Measurements from ENCODE around the gene C1GALT1. TPM values are rescaled to one million over a fixed set of nuclear protein-coding genes. Genes with fewer than 3 reads are reported as not detected.
"Not testable (repeated sequence)": the region's sequence is repeated elsewhere in the genome, so short reads cannot be mapped to it uniquely, and the experiment has no call there.

Gene C1GALT1
- total and polyA plus RNA-seq, 12 donors, result 6.2 to 31.9 (median 19.7) TPM

DNA sequence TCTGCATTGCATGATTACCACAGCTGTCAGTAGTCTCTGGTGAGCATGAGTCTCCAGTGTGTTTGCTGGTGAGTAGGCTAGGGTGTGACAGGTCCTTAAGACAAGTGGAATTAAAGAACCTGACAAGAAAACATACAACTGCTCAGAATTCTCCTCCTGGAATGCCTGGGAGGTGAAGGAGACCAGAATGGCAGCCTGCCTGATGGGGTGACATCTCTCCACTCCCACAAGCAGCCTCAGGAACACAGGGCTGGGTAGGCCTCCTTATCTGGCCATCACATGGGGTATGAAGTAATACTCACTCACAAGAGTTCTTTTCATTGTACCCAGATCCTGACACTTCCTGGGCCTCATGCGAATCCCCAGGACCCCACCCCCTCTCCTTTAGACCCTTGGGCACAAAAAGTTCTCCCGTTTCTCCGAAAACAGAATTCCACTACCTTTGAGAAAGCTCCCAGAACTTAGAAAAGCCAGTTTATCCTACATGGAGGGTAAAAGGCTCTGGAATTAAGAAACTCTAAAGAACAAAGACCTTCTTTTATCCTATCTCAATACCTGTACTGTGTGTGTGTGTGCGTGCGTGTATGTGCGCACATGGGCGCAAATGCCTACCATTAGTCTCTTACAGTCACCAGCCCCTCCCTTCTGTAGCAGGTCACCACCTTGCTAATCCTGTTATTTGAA, 33.4 kb upstream of the C1GALT1 start:
- Histone ChIP-seq H3K36me3 (no peaks in the 10 kb centered on the region), H3K9me3 (peaks cover 0 to 19% (median 6%) of the 10 kb centered on the region in 11 donors), H3K4me1 (peaks cover 0 to 8% (median 0%) of the 10 kb centered on the region in 9 donors), H3K4me3 (no peak overlapping the region), H3K27me3 (no peaks in the 10 kb centered on the region), H3K27ac (no peak overlapping the region)
- TF ChIP-seq, protein P1, sequence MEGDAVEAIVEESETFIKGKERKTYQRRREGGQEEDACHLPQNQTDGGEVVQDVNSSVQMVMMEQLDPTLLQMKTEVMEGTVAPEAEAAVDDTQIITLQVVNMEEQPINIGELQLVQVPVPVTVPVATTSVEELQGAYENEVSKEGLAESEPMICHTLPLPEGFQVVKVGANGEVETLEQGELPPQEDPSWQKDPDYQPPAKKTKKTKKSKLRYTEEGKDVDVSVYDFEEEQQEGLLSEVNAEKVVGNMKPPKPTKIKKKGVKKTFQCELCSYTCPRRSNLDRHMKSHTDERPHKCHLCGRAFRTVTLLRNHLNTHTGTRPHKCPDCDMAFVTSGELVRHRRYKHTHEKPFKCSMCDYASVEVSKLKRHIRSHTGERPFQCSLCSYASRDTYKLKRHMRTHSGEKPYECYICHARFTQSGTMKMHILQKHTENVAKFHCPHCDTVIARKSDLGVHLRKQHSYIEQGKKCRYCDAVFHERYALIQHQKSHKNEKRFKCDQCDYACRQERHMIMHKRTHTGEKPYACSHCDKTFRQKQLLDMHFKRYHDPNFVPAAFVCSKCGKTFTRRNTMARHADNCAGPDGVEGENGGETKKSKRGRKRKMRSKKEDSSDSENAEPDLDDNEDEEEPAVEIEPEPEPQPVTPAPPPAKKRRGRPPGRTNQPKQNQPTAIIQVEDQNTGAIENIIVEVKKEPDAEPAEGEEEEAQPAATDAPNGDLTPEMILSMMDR (IDR thresholded peaks at IDR 0.05), result no peak
- 88 to 92% methylated on average over 7 of the region's 7 CpGs for WGBS, 2 donors
- intact Hi-C loops (cut with DNase I), result no loop called here
- DNase-seq (no peak), ATAC-seq (peak in 1 of 8 donors; percentile 38)

- no peak overlapping the region for H3K27ac ChIP-seq
- no peaks in the 10 kb centered on the region for H3K36me3 ChIP-seq
- intact Hi-C loops (cut with DNase I), result no loop called here
- ATAC-seq, result peak in 1 of 8 donors; percentile 25
- TF ChIP-seq, protein P1 (IDR thresholded peaks at IDR 0.05), result no peak
- H3K27me3 ChIP-seq, result no peaks in the 10 kb centered on the region
- no peak for DNase-seq
- H3K4me3 ChIP-seq, result no peak overlapping the region
- 7 to 20% methylated on average over 3 of the region's 3 CpGs for WGBS, 2 donors
- peaks cover 0 to 8% (median 0%) of the 10 kb centered on the region in 9 donors for H3K4me1 ChIP-seq
- H3K9me3 ChIP-seq, result peaks cover 0 to 14% (median 0%) of the 10 kb centered on the region in 11 donors
Measured at GRCh38 chr7:7151285-7151684, 31.1 kb upstream of the C1GALT1 start.

GRCh38 chr7:7151865-7152264, 30.5 kb upstream of the C1GALT1 start:
- intact Hi-C loops (cut with DNase I), result no loop called here
- Histone ChIP-seq H3K4me1 (peaks cover 0 to 13% (median 0%) of the 10 kb centered on the region in 9 donors), H3K27ac (no peak overlapping the region), H3K27me3 (peaks cover 0 to 3% (median 0%) of the 10 kb centered on the region in 7 donors), H3K9me3 (peaks cover 0 to 14% (median 0%) of the 10 kb centered on the region in 11 donors), H3K36me3 (no peaks in the 10 kb centered on the region), H3K4me3 (no peak overlapping the region)
- DNase-seq (no peak), ATAC-seq (no peak)
- 65 to 67% methylated on average over 1 of the region's 1 CpG for WGBS, 2 donors
- TF ChIP-seq, protein P1 (IDR thresholded peaks at IDR 0.05), result no peak

- TF ChIP-seq, protein P1 (IDR thresholded peaks at IDR 0.05), result no peak
- peaks cover 0 to 14% (median 0%) of the 10 kb centered on the region in 11 donors for H3K9me3 ChIP-seq
- no peak for ATAC-seq
Measured at GRCh38 chr7:7152315-7152714, 30.0 kb upstream of the C1GALT1 start.

GRCh38 chr7:7154355-7154754, 28.0 kb upstream of the C1GALT1 start:
- ATAC-seq; intact Hi-C loops (cut with DNase I); H3K27ac ChIP-seq; H3K36me3 ChIP-seq; DNase-seq; H3K27me3 ChIP-seq; H3K4me3 ChIP-seq: not testable (repeated sequence)
- Histone ChIP-seq H3K9me3 (peaks cover 0 to 14% (median 0%) of the 10 kb centered on the region in 11 donors), H3K4me1 (peaks cover 0 to 38% (median 0%) of the 10 kb centered on the region in 9 donors)
- WGBS, 2 donors, result 96 to 98% methylated on average over 1 of the region's 1 CpG

More at GRCh38 chr7:7152315-7152714, 30.0 kb upstream of the C1GALT1 start:
- intact Hi-C loops (cut with DNase I), result no loop called here
- Histone ChIP-seq H3K4me3 (no peak overlapping the region), H3K36me3 (no peaks in the 10 kb centered on the region), H3K27ac (no peak overlapping the region), H3K4me1 (peaks cover 0 to 18% (median 0%) of the 10 kb centered on the region in 9 donors), H3K27me3 (peaks cover 0 to 4% (median 0%) of the 10 kb centered on the region in 7 donors)
- WGBS, 2 donors, result 97 to 99% methylated on average over 11 of the region's 11 CpGs
- DNase-seq, result no peak

Measured in heart right ventricle (tissue), 16 donors.